WTC11 (cell line): ENCODE results near the gene PRAMEF11.
"Not testable (repeated sequence)": the region's sequence is repeated elsewhere in the genome, so short reads cannot be mapped to it uniquely, and the experiment has no call there.

Experiments used
- ATF1 ChIP-seq: sonication (generic); formaldehyde crosslinking; IDR thresholded peaks from 2 replicates; pipeline ENCODE4 v1.8.1; 2023; ENCODE audit warnings: mild to moderate bottlenecking, moderate library complexity, missing genetic modification reagents
- ELF4 ChIP-seq: sonication (generic); formaldehyde crosslinking; IDR thresholded peaks from 2 replicates; pipeline ENCODE4 v1.8.1; 2022; ENCODE audit warnings: low read depth, mild to moderate bottlenecking, moderate library complexity, missing genetic modification reagents
- GABPB1 ChIP-seq: sonication (generic); formaldehyde crosslinking; IDR thresholded peaks from 2 replicates; pipeline ENCODE4 v1.8.1; 2023; ENCODE audit warnings: mild to moderate bottlenecking, missing genetic modification reagents
- MYBL2 ChIP-seq: sonication (generic); formaldehyde crosslinking; IDR thresholded peaks from 2 replicates; pipeline ENCODE4 v1.8.1; 2023; ENCODE audit warnings: mild to moderate bottlenecking, moderate library complexity, missing genetic modification reagents

DNA sequence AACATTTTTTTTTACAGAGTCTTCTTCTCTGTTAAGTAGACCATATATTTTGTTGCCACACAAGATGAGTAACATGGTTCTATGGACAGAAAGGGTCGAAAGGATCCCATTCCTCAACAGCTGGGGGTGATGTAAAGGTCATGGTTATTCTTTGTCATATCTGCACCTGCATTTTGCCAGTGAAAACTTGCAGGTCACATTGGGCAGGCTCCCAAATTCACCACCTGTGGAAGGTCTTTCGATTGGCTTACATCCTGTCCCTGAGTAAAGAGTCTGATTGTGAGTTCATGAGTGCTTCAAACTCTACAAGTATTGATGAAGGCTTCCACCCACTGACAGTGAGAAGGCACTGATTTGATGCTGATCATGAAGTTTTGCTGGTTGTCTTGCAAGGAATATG lies 2.0 kb upstream of the PRAMEF11 start:
- TF ChIP-seq MYBL2 (CRISPR knock-in tag); ATF1 (CRISPR knock-in tag); GABPB1; ELF4 (CRISPR knock-in tag): not testable (repeated sequence)
